CD14-positive monocyte (primary cell): ENCODE results near the gene TOMM40. TPM values are rescaled to one million over a fixed set of nuclear protein-coding genes. Genes with fewer than 3 reads are reported as not detected.

ENCODE experiments used
- DNase-seq, 3 donors: peaks; one replicate each; pipeline ENCODE4 v3.0.0-alpha.2; 2011 to 2022
- H2AFZ ChIP-seq: 2 replicates; pipeline ENCODE4 v1.6.0; 2012; ENCODE audit warnings: mild to moderate bottlenecking, low read depth, low read length, inconsistent platforms; ENCODE audit not compliant: insufficient read depth, poor library complexity, severe bottlenecking
- H3K27ac ChIP-seq, 2 donors: 1 replicate in 1 of 2; 2 replicates in 1 of 2; pipeline ENCODE4 v1.5.1; 2012 to 2013; ENCODE audit warnings: low read length in 2 of 2, control low read depth in 1 of 2, inconsistent platforms in 1 of 2, low read depth in 1 of 2, mild to moderate bottlenecking in 1 of 2
- H3K27me3 ChIP-seq, 2 donors: one replicate each; pipeline versions ENCODE4 v1.6.0 to v1.6.1; 2011 to 2013; ENCODE audit warnings: low read length in 2 of 2; ENCODE audit not compliant: control insufficient read depth in 2 of 2, insufficient read depth in 2 of 2
- H3K36me3 ChIP-seq, 2 donors: replicated peaks in 1 of 2; 1 replicate in 1 of 2; 2 replicates in 1 of 2; pipeline versions ENCODE4 v1.5.1 to v1.6.1; 2012 to 2013; ENCODE audit warnings: low read length in 2 of 2, control low read depth in 1 of 2, inconsistent platforms in 1 of 2, mild to moderate bottlenecking in 1 of 2; ENCODE audit not compliant: insufficient read depth in 2 of 2, control insufficient read depth in 1 of 2
- H3K4me1 ChIP-seq, 2 donors: 1 replicate in 1 of 2; 2 replicates in 1 of 2; pipeline versions ENCODE4 v1.5.1 to v1.6.1; 2012 to 2013; ENCODE audit warnings: low read length in 2 of 2, control low read depth in 1 of 2, inconsistent platforms in 1 of 2, mild to moderate bottlenecking in 1 of 2, moderate library complexity in 1 of 2; ENCODE audit not compliant: insufficient read depth in 2 of 2, control insufficient read depth in 1 of 2
- H3K4me2 ChIP-seq: replicated peaks from 2 replicates; pipeline ENCODE3; 2012; ENCODE audit warnings: low read length, moderate library complexity, mild to moderate bottlenecking; ENCODE audit not compliant: poor library complexity, severe bottlenecking; ENCODE audit errors: extremely low read depth
- H3K4me3 ChIP-seq, 3 experiments: fragments of 200-600 bp in 1 of 3; sonication (generic) in 1 of 3; replicated peaks in 1 of 3; 1 replicate in 2 of 3; 2 replicates in 1 of 3; pipeline ENCODE4 v1.5.1; 2011 to 2013; ENCODE audit warnings: low read length in 3 of 3, mild to moderate bottlenecking in 3 of 3, control low read depth in 2 of 3, low read depth in 2 of 3, inconsistent platforms in 1 of 3, moderate library complexity in 1 of 3
- H3K79me2 ChIP-seq: 2 replicates; pipeline ENCODE4 v1.6.0; 2012; ENCODE audit warnings: mild to moderate bottlenecking, control low read depth, inconsistent platforms, low read length, moderate library complexity; ENCODE audit not compliant: insufficient read depth
- H3K9ac ChIP-seq: 2 replicates; pipeline ENCODE4 v1.6.0; 2017; ENCODE audit warnings: low read length, mild to moderate bottlenecking; ENCODE audit not compliant: insufficient read depth, poor library complexity, severe bottlenecking
- H3K9me3 ChIP-seq, 2 donors: replicated peaks in 1 of 2; 1 replicate in 1 of 2; 2 replicates in 1 of 2; pipeline versions ENCODE4 v1.5.1 to v1.6.1; 2012 to 2013; ENCODE audit warnings: low read length in 2 of 2, control low read depth in 1 of 2; ENCODE audit not compliant: control insufficient read depth in 1 of 2, insufficient read depth in 1 of 2
- H4K20me1 ChIP-seq: 2 replicates; pipeline ENCODE4 v1.6.0; 2012; ENCODE audit warnings: mild to moderate bottlenecking, low read length, control low read depth, moderate library complexity; ENCODE audit not compliant: insufficient read depth
- H3K27ac Mint-ChIP-seq, 7 donors: one replicate each; pipeline ENCODE4 v1.8.0; 2020; ENCODE audit warnings: mild to moderate bottlenecking in 7 of 7, mixed read lengths in 7 of 7, moderate library complexity in 6 of 7, inconsistent platforms in 2 of 7
- H3K27me3 Mint-ChIP-seq, 3 donors: one replicate each; pipeline ENCODE4 v1.8.0; 2021 to 2022; ENCODE audit warnings: low read depth in 3 of 3, mild to moderate bottlenecking in 3 of 3, mixed read lengths in 3 of 3, moderate library complexity in 3 of 3, inconsistent platforms in 1 of 3
- H3K36me3 Mint-ChIP-seq, 2 donors: one replicate each; pipeline ENCODE4 v1.8.0; 2020; ENCODE audit warnings: mixed read lengths in 2 of 2, inconsistent platforms in 1 of 2, mild to moderate bottlenecking in 1 of 2
- H3K4me1 Mint-ChIP-seq: one replicate; pipeline ENCODE4 v1.8.0; 2020; ENCODE audit warnings: mild to moderate bottlenecking, mixed read lengths
- H3K4me3 Mint-ChIP-seq, 2 donors: one replicate each; pipeline ENCODE4 v1.8.0; 2020; ENCODE audit warnings: mild to moderate bottlenecking in 2 of 2, mixed read lengths in 2 of 2, moderate library complexity in 1 of 2
- H3K9me3 Mint-ChIP-seq, 7 donors: one replicate each; pipeline ENCODE4 v1.8.0; 2020 to 2022; ENCODE audit warnings: mixed read lengths in 7 of 7, mild to moderate bottlenecking in 6 of 7, moderate library complexity in 6 of 7, inconsistent platforms in 2 of 7
- WGBS: methylation state at CpG from one replicate; pipeline ENCODE4 v1.1.5; 2013; ENCODE audit warnings: missing lambda C conversion rate; ENCODE audit not compliant: insufficient coverage; 5-methylcytosine and 5-hydroxymethylcytosine counted together
- intact Hi-C, 2 donors: fragments of 100-400 bp; cut with micrococcal nuclease; formaldehyde crosslinking; loops; one replicate each; pipeline versions ENCODE4 v1.15.0 to v1.15.1; 2023
- polyA plus RNA-seq, 3 donors: library from polyadenylated mRNA; depleted of rRNA in 1 of 3; unstranded in 2 of 3; stranded (reverse) in 1 of 3; fragments of 300-500 nt in 2 of 3; fragments of >200 nt in 1 of 3; fragmentation: Illumina TruSeq in 2 of 3; gene quantifications; 1 replicate in 2 of 3; 2 replicates in 1 of 3; pipeline ENCODE4 v1.2.3, GENCODE V29; 2012 to 2021
- TF ChIP-seq, protein P1 (sequence below): fragments of 200-600 bp; IDR thresholded peaks from one replicate; pipeline ENCODE4 v1.8.0; 2022; ENCODE audit warnings: antibody characterized with exemption, mild to moderate bottlenecking

TOMM40 gene
- polyA plus RNA-seq, 3 donors, result 15.0 to 25.4 (median 16.4) TPM

DNA sequence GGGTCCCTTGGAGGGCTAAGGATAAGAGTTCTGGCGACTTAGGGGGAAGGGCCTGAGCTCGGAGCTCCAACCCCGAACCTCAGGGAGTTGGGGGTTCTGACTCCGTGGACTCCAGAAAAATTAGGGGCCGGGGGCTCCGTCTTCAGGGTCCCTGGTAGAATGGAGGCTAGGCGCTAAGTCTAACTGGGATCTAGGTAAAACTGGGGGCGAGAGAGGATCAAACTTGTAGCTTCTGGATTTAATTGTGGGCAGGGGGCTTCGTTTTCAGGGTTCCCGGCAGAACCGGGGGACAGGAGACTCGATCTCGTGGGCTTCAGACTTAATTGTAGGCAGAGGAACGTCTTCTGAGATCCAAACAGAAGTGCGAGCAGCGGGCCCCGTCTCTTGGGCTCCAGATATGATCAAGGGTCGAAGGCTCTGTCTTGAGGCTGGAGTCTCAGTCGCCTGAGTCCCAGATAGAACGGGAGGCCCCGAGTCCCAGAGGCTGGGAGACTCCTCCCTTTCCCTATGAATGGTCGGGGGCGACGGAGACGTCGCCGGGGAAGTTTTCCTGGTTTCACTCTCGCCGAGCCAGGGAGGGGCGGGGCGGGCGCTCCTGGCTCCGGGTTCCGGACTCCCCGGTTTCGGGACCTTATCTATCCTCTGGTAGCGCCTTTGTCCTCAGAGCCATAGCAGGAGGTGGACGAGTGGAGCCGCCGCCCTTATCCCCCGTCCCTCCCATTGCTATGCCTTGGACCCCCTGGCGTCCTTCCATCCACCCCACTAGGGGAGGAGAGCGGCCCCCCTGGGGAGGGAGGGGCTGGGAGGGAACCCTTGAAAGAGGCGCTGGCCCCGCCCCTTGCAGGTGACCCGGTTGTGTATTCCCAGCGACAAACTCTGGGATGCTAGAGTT, 43.7 kb upstream of the TOMM40 start:
- peak overlapping the region; percentile 98 for H3K4me2 ChIP-seq
- TF ChIP-seq, protein P1, sequence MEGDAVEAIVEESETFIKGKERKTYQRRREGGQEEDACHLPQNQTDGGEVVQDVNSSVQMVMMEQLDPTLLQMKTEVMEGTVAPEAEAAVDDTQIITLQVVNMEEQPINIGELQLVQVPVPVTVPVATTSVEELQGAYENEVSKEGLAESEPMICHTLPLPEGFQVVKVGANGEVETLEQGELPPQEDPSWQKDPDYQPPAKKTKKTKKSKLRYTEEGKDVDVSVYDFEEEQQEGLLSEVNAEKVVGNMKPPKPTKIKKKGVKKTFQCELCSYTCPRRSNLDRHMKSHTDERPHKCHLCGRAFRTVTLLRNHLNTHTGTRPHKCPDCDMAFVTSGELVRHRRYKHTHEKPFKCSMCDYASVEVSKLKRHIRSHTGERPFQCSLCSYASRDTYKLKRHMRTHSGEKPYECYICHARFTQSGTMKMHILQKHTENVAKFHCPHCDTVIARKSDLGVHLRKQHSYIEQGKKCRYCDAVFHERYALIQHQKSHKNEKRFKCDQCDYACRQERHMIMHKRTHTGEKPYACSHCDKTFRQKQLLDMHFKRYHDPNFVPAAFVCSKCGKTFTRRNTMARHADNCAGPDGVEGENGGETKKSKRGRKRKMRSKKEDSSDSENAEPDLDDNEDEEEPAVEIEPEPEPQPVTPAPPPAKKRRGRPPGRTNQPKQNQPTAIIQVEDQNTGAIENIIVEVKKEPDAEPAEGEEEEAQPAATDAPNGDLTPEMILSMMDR, result no peak
- H3K27me3 ChIP-seq, result peaks cover 0 to 3% of the 10 kb centered on the region in 2 donors
- H3K4me1 ChIP-seq, result peaks cover 45 to 55% of the 10 kb centered on the region in 2 donors
- intact Hi-C loops, result loop anchor here (2.0 to 10.0 kb wide), 7 partner anchors 21 to 273 kb away; partner anchors contain the start of genes CLPTM1 (in 1 of the 2) and TOMM40 (in 1 of the 2)
- H3K36me3 ChIP-seq, result no peaks in the 10 kb centered on the region
- under 1% methylated on average over 38 of the region's 47 CpGs for WGBS
- H3K79me2 ChIP-seq, result no peaks in the 10 kb centered on the region
- H3K9me3 Mint-ChIP-seq, result peaks cover 0 to 3% (median 0%) of the 10 kb centered on the region in 7 donors
- peak overlapping the region; percentile 23 to 91 (median 70) for H3K27ac Mint-ChIP-seq
- peak in 2 of 3 donors; percentile 22 to 35 for DNase-seq
- H3K27ac ChIP-seq, result peak overlapping the region in 1 of 2 donors; percentile 80
- H4K20me1 ChIP-seq, result peaks cover 38% of the 10 kb centered on the region
- H3K36me3 Mint-ChIP-seq, result peaks cover 6% of the 10 kb centered on the region in 2 donors
- no peaks in the 10 kb centered on the region for H3K9me3 ChIP-seq
- peaks cover 42% of the 10 kb centered on the region for H3K4me1 Mint-ChIP-seq
- H2AFZ ChIP-seq, result peak overlapping the region; percentile 41
- H3K27me3 Mint-ChIP-seq, result peaks cover 14 to 30% (median 25%) of the 10 kb centered on the region in 3 donors
- H3K4me3 ChIP-seq, result peak overlapping the region; percentile 47 to 94 (median 85)
- peak overlapping the region; percentile 96 for H3K4me3 Mint-ChIP-seq
- peak overlapping the region; percentile 76 for H3K9ac ChIP-seq

DNA sequence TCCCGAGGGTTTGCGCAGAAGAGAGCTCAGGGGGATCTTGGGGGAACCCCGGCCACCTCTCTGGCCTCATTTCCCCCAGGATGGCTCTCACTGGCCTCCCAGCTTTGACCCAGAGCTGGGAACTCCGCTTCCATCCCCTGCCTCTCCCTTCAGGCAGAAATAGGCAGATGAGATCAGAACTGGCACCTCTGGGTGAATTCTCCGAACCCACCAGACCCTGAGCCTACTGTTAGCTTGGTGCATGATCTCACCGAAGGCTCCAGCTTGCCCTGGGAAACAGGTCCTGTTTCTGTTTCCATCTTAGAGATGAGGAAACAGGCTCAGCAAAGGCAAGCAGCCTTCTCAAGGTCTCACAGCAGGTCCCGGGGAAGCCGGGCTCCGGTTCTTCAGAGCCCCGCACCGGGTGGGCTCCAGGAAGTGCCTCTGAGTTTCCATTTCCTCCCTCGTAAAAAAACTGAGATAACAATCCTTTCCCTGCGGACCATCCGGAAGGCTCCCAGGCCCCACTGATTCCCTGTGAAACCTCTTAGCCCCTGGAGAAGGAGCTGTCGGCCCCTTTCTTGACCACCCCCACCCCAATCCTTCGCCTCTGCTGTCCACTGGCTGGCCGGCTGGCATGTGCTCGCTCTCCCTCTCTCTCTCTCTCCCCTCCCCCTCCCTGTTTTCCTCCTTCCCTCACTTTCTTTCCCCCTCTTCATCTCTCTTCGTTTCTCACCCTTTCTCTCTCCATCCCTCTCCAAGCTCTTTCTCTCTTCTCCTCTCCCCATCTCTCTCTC, 42.8 kb upstream of the TOMM40 start:
- Histone ChIP-seq H3K36me3 (no peaks in the 10 kb centered on the region), H3K4me1 (peaks cover 45 to 55% of the 10 kb centered on the region in 2 donors), H2AFZ (peak overlapping the region; percentile 8), H3K4me3 (peak overlapping the region in 2 of 3 experiments; percentile 47 to 94), H3K9me3 (no peaks in the 10 kb centered on the region), H3K79me2 (no peaks in the 10 kb centered on the region), H4K20me1 (peaks cover 38% of the 10 kb centered on the region), H3K27me3 (peaks cover 0 to 3% of the 10 kb centered on the region in 2 donors), H3K4me2 (peak overlapping the region; percentile 98), H3K27ac (no peak overlapping the region), H3K9ac (peak overlapping the region; percentile 76)
- Mint-ChIP-seq H3K4me3 (peak overlapping the region; percentile 96), H3K27ac (peak overlapping the region in 3 of 7 donors; percentile 40 to 68 (median 53)), H3K36me3 (peaks cover 6% of the 10 kb centered on the region in 2 donors), H3K27me3 (peaks cover 16 to 32% (median 25%) of the 10 kb centered on the region in 3 donors), H3K4me1 (peaks cover 43% of the 10 kb centered on the region), H3K9me3 (peaks cover 0 to 3% (median 0%) of the 10 kb centered on the region in 7 donors)
- intact Hi-C loops, result loop anchor here (2.0 to 10.0 kb wide), 6 partner anchors 21 to 273 kb away; partner anchors contain the start of gene CLPTM1 (in 1 of the 2)
- TF ChIP-seq, protein P1, result no peak
- DNase-seq, result peak; percentile 29 to 62 (median 32)
- WGBS, result 28% methylated on average over 19 of the region's 19 CpGs
